GM12892 (cell line): ENCODE measurements around the gene ROPN1L.

ENCODE experiments used
- POLR2A ChIP-seq: IDR thresholded peaks from 2 replicates; pipeline ENCODE4 v1.6.1; 2011; ENCODE audit warnings: low read depth, low read length, control low read depth
- POLR2AphosphoS5 ChIP-seq: IDR thresholded peaks from 2 replicates; pipeline ENCODE4 v1.6.1; 2011; ENCODE audit warnings: low read depth, low read length, control low read depth
- TAF1 ChIP-seq: IDR thresholded peaks from 2 replicates; pipeline ENCODE4 v1.6.1; 2011; ENCODE audit warnings: low read depth, mild to moderate bottlenecking, control low read depth, low read length, borderline replicate concordance

DNA sequence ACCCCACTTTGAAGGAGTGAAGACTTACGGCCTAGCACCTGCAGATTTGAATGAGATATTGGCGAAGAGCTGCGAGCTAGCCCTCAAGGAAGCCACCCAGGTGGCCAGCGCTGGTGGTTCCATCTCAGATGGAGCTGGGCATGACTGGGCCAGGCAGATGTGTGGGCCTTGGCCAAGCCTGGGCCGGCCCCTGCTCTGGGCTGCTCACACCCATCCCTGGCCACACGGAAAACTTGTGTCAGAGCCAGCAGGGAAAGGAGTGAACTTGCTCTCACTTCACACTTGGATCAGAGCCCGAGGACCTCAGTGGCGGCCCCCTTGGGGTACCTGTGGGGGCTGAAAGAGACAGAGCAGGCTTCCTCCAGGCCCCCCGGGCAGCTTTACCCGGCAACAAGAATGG, 44.2 kb downstream of the ROPN1L start:
- TF ChIP-seq POLR2A (no peak), POLR2AphosphoS5 (no peak), TAF1 (no peak)
